Liver (tissue), 9 donors: ENCODE measurements around the gene UGT1A10. TPM values are rescaled to one million over a fixed set of nuclear protein-coding genes. Genes with fewer than 3 reads are reported as not detected.

Experiments used
- DNase-seq: peaks from one replicate; pipeline ENCODE4 v3.0.0-alpha.2; 2017; ENCODE audit warnings: low spot score
- H3K27ac ChIP-seq, 2 donors: one replicate each; pipeline ENCODE4 v1.7.0; 2013; ENCODE audit warnings: inconsistent platforms in 2 of 2, low read length in 2 of 2, control low read depth in 1 of 2, low read depth in 1 of 2, mild to moderate bottlenecking in 1 of 2
- H3K27me3 ChIP-seq, 4 donors: one replicate each; pipeline versions ENCODE4 v1.6.1 to v1.7.0; 2013; ENCODE audit warnings: low read length in 3 of 4, inconsistent platforms in 1 of 4, mild to moderate bottlenecking in 1 of 4, moderate library complexity in 1 of 4; ENCODE audit not compliant: control insufficient read depth in 4 of 4, insufficient read depth in 4 of 4
- H3K36me3 ChIP-seq, 4 donors: one replicate each; pipeline versions ENCODE4 v1.6.1 to v1.7.0; 2013; ENCODE audit warnings: low read length in 3 of 4, mild to moderate bottlenecking in 3 of 4, low read depth in 1 of 4, moderate library complexity in 1 of 4; ENCODE audit not compliant: control insufficient read depth in 4 of 4, insufficient read depth in 3 of 4
- H3K4me1 ChIP-seq, 4 donors: one replicate each; pipeline versions ENCODE4 v1.6.1 to v1.7.0; 2013; ENCODE audit warnings: low read length in 3 of 4, mild to moderate bottlenecking in 3 of 4, moderate library complexity in 1 of 4; ENCODE audit not compliant: control insufficient read depth in 4 of 4, insufficient read depth in 4 of 4
- H3K4me3 ChIP-seq, 3 donors: one replicate each; pipeline versions ENCODE4 v1.6.1 to v1.7.0; 2013; ENCODE audit warnings: low read length in 3 of 3, control low read depth in 1 of 3, low read depth in 1 of 3, mild to moderate bottlenecking in 1 of 3
- H3K9ac ChIP-seq, 2 donors: one replicate each; pipeline ENCODE4 v1.7.0; 2013; ENCODE audit warnings: low read length in 2 of 2, mild to moderate bottlenecking in 2 of 2, moderate library complexity in 2 of 2, control low read depth in 1 of 2, low read depth in 1 of 2
- H3K9me3 ChIP-seq, 4 donors: one replicate each; pipeline versions ENCODE4 v1.6.1 to v1.7.0; 2013; ENCODE audit warnings: low read length in 3 of 4; ENCODE audit not compliant: control insufficient read depth in 4 of 4
- EGR1 ChIP-seq, 2 donors: IDR thresholded peaks; 2 replicates each; pipeline ENCODE4 v1.6.1; 2016 to 2018; ENCODE audit warnings: antibody characterized with exemption in 2 of 2, low read depth in 2 of 2
- FOXA1 ChIP-seq: IDR thresholded peaks from 2 replicates; pipeline ENCODE4 v1.6.1; 2016; ENCODE audit warnings: antibody characterized with exemption
- FOXA2 ChIP-seq: IDR thresholded peaks from 2 replicates; pipeline ENCODE4 v1.6.1; 2016; ENCODE audit warnings: antibody characterized with exemption
- GABPA ChIP-seq, 2 donors: IDR thresholded peaks in 1 of 2; conservative IDR thresholded peaks in 1 of 2; 2 replicates each; pipeline ENCODE4 v1.6.1; 2016; ENCODE audit warnings: antibody characterized with exemption in 2 of 2, mild to moderate bottlenecking in 1 of 2, moderate library complexity in 1 of 2
- HNF4A ChIP-seq, 2 donors: conservative IDR thresholded peaks; 2 replicates each; pipeline ENCODE4 v1.6.1; 2016; ENCODE audit warnings: antibody characterized with exemption in 2 of 2, mild to moderate bottlenecking in 2 of 2
- HNF4G ChIP-seq: IDR thresholded peaks from 2 replicates; pipeline ENCODE4 v1.6.1; 2016; ENCODE audit warnings: antibody characterized with exemption
- JUND ChIP-seq, 2 donors: IDR thresholded peaks; 2 replicates each; pipeline ENCODE4 v1.6.1; 2016; ENCODE audit warnings: antibody characterized with exemption in 2 of 2
- NR2F2 ChIP-seq: IDR thresholded peaks from 2 replicates; pipeline ENCODE4 v1.6.1; 2016; ENCODE audit warnings: antibody characterized with exemption
- RAD21 ChIP-seq, 2 donors: IDR thresholded peaks; 2 replicates each; pipeline ENCODE4 v1.6.1; 2016; ENCODE audit warnings: antibody characterized with exemption in 2 of 2, mild to moderate bottlenecking in 2 of 2
- RXRA ChIP-seq, 2 donors: IDR thresholded peaks; 2 replicates each; pipeline ENCODE4 v1.6.1; 2017 to 2018; ENCODE audit warnings: antibody characterized with exemption in 2 of 2, mild to moderate bottlenecking in 1 of 2
- SP1 ChIP-seq: IDR thresholded peaks from 2 replicates; pipeline ENCODE4 v1.6.1; 2018; ENCODE audit warnings: antibody characterized with exemption, mild to moderate bottlenecking
- TAF1 ChIP-seq: conservative IDR thresholded peaks from 2 replicates; pipeline ENCODE4 v1.6.1; 2016; ENCODE audit warnings: antibody characterized with exemption, mild to moderate bottlenecking
- YY1 ChIP-seq: IDR thresholded peaks from 2 replicates; pipeline ENCODE4 v1.6.1; 2016; ENCODE audit warnings: antibody characterized with exemption, mild to moderate bottlenecking
- WGBS: extraction: QIAGEN DNeasy Blood & Tissue Kit; methylation state at CpG from one replicate; pipeline ENCODE4 v1.1.7; 2013; 5-methylcytosine and 5-hydroxymethylcytosine counted together
- polyA plus RNA-seq, 2 donors: library from polyadenylated mRNA; stranded (reverse) in 1 of 2; unstranded in 1 of 2; fragments of 200-250 nt in 1 of 2; fragments of >200 nt in 1 of 2; fragmentation: Nextera tagmentation in 1 of 2; extraction: Ambion mirVana in 1 of 2; gene quantifications; one replicate each; pipeline versions ENCODE4 v1.2.1 to v1.2.3, GENCODE V29; 2013 to 2015
- total RNA-seq, 2 donors: library from RNA; depleted of rRNA; stranded (reverse); fragments of >200 nt; gene quantifications; one replicate each; pipeline ENCODE4 v1.2.3, GENCODE V29; 2014
- TF ChIP-seq, protein P1 (sequence below): IDR thresholded peaks from 2 replicates; pipeline ENCODE4 v1.6.1; 2016; ENCODE audit warnings: antibody characterized with exemption
- TF ChIP-seq, protein P2 (sequence below): IDR thresholded peaks from 2 replicates; pipeline ENCODE4 v1.6.1; 2016; ENCODE audit warnings: antibody characterized with exemption
- TF ChIP-seq, protein P3 (sequence below): IDR thresholded peaks from 2 replicates; pipeline ENCODE4 v1.6.1; 2016; ENCODE audit warnings: antibody characterized with exemption
- TF ChIP-seq, protein P4 (sequence below): fragments of 150-350 bp; IDR thresholded peaks from 2 replicates; pipeline ENCODE4 v1.5.1; 2017; ENCODE audit warnings: improper control_type of control experiment, low read depth, low read length; ENCODE audit not compliant: missing input control
- TF ChIP-seq, protein P5 (sequence below): IDR thresholded peaks from 2 replicates; pipeline ENCODE4 v1.6.1; 2016; ENCODE audit warnings: antibody characterized with exemption, mild to moderate bottlenecking
- donor health status: healthy.
- donor health status: healthy.
- donor health status: healthy.
- donor health status: healthy.
- donor health status: healthy.

Gene UGT1A10
- total and polyA plus RNA-seq, 4 donors, result 0.08 TPM; not detected in 2

DNA sequence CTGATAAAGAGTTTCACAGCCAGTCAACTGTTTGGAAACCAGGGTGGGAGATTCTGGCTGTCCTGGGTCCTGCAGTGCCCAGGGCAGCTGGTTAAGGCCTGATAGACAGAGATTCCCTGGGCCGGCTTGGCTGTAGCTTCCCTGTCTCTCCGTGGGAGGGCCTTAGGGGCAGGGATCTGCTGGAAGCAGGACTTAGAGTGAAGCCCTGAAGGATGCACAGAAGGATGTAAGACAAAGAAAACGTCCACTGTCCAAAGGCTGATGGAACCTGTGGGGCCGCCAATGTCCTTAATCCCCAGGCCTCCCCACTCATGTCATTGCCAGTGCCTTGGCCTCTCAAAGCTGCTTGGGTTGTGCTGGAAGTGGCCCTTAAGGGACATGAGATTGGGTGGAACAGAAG lies 174.8 kb downstream of the UGT1A10 start:
- Histone ChIP-seq H3K9ac (no peak overlapping the region), H3K27me3 (no peaks in the 10 kb centered on the region), H3K4me3 (no peak overlapping the region), H3K9me3 (no peaks in the 10 kb centered on the region), H3K36me3 (no peaks in the 10 kb centered on the region), H3K27ac (no peak overlapping the region), H3K4me1 (no peaks in the 10 kb centered on the region)
- no peak for DNase-seq
- TF ChIP-seq JUND (IDR thresholded peaks at IDR 0.05) (no peak), RAD21 (IDR thresholded peaks at IDR 0.05) (no peak), FOXA2 (no peak), YY1 (no peak), SP1 (no peak), HNF4G (no peak), RXRA (IDR thresholded peaks at IDR 0.05) (no peak), GABPA (IDR thresholded peaks at IDR 0.05 in 1 of 2, conservative IDR thresholded peaks at IDR 0.05 in 1 of 2) (no peak), HNF4A (conservative IDR thresholded peaks at IDR 0.05) (no peak)
- TF ChIP-seq, protein P1, sequence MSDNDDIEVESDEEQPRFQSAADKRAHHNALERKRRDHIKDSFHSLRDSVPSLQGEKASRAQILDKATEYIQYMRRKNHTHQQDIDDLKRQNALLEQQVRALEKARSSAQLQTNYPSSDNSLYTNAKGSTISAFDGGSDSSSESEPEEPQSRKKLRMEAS, result no peak
- TF ChIP-seq, protein P2, sequence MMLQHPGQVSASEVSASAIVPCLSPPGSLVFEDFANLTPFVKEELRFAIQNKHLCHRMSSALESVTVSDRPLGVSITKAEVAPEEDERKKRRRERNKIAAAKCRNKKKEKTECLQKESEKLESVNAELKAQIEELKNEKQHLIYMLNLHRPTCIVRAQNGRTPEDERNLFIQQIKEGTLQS, result no peak
- 84% methylated on average over 4 of the region's 4 CpGs for WGBS

DNA sequence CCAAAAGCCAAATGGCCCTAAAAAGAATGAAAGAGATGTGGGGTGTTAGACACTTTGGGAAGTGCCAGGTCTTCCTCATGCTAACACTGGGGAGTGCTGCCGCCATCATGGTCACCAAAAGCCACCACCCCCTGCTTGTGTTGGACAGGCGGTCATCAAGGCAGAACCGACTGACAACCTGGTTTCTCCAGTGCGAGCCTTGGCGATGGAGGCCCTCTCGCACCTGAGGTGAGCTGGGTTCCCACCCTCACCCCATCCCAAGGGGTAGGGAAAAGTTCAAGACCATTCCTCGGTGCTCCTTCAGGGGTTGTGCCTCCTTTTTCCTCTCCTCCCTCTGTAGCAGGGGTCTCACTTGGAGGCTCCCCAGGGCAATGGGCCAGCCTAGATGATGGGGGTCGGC lies 175.5 kb downstream of the UGT1A10 start:
- TF ChIP-seq, protein P1, result no peak
- TF ChIP-seq SP1, result no peak
- no peak for TF ChIP-seq FOXA2
- no peak for TF ChIP-seq JUND (IDR thresholded peaks at IDR 0.05)
- TF ChIP-seq GABPA (IDR thresholded peaks at IDR 0.05 in 1 of 2, conservative IDR thresholded peaks at IDR 0.05 in 1 of 2), result no peak
- 91% methylated on average over 8 of the region's 8 CpGs for WGBS
- H3K27me3 ChIP-seq, result no peaks in the 10 kb centered on the region
- no peaks in the 10 kb centered on the region for H3K36me3 ChIP-seq
- no peaks in the 10 kb centered on the region for H3K9me3 ChIP-seq
- H3K27ac ChIP-seq, result no peak overlapping the region
- H3K4me1 ChIP-seq, result no peaks in the 10 kb centered on the region
- no peak for DNase-seq
- no peak overlapping the region for H3K4me3 ChIP-seq
- no peak overlapping the region for H3K9ac ChIP-seq

DNA sequence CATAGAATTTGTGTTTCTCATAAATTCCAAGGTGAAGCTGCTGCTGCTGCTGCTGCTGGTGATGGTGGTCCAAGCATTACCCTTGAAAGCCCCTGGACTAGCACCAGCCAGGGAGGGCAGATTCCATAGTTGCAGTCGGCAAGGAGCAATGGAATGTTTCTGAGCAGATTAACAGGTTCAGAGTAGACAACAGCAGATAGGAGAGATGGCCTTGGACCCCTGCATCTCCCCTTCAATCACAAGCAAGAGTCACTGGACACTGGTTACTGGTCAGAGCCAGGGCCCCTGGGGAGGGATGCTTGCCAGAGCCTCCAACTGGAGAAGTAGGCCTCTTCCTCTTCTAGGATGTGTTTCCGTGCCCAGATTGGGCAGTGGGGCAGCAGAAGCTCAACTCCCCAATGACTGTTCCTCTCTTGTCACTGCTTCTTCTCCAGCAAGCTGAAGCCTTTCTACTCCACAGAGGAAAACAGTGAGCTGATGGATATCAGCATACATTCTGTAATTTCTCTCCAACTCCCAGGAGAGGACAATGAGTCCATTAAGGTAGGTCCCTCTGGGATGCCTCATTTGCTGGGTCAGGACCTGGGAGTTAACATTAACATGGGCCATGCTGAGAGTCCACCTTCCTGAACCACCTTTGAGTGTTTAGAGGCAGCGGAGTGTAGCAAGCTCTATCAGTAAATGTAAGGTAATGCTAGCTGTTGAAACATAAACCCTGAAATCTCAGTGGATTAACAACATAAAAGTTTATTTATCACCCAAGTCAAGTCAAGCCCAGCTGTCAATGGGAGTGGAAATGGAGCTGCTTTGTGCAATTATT lies 177.2 kb downstream of the UGT1A10 start:
- no peak overlapping the region for H3K9ac ChIP-seq
- H3K9me3 ChIP-seq, result no peaks in the 10 kb centered on the region
- 92% methylated on average over 3 of the region's 3 CpGs for WGBS
- H3K27me3 ChIP-seq, result no peaks in the 10 kb centered on the region
- TF ChIP-seq RXRA (IDR thresholded peaks at IDR 0.05) (no peak), HNF4G (no peak), JUND (IDR thresholded peaks at IDR 0.05) (no peak), RAD21 (IDR thresholded peaks at IDR 0.05) (no peak), EGR1 (IDR thresholded peaks at IDR 0.05; ENCODE audit: low read depth in 2 of 2) (no peak), TAF1 (no peak), GABPA (IDR thresholded peaks at IDR 0.05 in 1 of 2, conservative IDR thresholded peaks at IDR 0.05 in 1 of 2) (no peak), NR2F2 (no peak), FOXA1 (no peak), SP1 (no peak), YY1 (no peak), HNF4A (conservative IDR thresholded peaks at IDR 0.05) (no peak)
- TF ChIP-seq, protein P3, sequence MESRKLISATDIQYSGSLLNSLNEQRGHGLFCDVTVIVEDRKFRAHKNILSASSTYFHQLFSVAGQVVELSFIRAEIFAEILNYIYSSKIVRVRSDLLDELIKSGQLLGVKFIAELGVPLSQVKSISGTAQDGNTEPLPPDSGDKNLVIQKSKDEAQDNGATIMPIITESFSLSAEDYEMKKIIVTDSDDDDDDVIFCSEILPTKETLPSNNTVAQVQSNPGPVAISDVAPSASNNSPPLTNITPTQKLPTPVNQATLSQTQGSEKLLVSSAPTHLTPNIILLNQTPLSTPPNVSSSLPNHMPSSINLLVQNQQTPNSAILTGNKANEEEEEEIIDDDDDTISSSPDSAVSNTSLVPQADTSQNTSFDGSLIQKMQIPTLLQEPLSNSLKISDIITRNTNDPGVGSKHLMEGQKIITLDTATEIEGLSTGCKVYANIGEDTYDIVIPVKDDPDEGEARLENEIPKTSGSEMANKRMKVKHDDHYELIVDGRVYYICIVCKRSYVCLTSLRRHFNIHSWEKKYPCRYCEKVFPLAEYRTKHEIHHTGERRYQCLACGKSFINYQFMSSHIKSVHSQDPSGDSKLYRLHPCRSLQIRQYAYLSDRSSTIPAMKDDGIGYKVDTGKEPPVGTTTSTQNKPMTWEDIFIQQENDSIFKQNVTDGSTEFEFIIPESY, result no peak
- TF ChIP-seq, protein P2, result no peak
- TF ChIP-seq, protein P4, sequence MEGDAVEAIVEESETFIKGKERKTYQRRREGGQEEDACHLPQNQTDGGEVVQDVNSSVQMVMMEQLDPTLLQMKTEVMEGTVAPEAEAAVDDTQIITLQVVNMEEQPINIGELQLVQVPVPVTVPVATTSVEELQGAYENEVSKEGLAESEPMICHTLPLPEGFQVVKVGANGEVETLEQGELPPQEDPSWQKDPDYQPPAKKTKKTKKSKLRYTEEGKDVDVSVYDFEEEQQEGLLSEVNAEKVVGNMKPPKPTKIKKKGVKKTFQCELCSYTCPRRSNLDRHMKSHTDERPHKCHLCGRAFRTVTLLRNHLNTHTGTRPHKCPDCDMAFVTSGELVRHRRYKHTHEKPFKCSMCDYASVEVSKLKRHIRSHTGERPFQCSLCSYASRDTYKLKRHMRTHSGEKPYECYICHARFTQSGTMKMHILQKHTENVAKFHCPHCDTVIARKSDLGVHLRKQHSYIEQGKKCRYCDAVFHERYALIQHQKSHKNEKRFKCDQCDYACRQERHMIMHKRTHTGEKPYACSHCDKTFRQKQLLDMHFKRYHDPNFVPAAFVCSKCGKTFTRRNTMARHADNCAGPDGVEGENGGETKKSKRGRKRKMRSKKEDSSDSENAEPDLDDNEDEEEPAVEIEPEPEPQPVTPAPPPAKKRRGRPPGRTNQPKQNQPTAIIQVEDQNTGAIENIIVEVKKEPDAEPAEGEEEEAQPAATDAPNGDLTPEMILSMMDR, result no peak
- TF ChIP-seq, protein P5, sequence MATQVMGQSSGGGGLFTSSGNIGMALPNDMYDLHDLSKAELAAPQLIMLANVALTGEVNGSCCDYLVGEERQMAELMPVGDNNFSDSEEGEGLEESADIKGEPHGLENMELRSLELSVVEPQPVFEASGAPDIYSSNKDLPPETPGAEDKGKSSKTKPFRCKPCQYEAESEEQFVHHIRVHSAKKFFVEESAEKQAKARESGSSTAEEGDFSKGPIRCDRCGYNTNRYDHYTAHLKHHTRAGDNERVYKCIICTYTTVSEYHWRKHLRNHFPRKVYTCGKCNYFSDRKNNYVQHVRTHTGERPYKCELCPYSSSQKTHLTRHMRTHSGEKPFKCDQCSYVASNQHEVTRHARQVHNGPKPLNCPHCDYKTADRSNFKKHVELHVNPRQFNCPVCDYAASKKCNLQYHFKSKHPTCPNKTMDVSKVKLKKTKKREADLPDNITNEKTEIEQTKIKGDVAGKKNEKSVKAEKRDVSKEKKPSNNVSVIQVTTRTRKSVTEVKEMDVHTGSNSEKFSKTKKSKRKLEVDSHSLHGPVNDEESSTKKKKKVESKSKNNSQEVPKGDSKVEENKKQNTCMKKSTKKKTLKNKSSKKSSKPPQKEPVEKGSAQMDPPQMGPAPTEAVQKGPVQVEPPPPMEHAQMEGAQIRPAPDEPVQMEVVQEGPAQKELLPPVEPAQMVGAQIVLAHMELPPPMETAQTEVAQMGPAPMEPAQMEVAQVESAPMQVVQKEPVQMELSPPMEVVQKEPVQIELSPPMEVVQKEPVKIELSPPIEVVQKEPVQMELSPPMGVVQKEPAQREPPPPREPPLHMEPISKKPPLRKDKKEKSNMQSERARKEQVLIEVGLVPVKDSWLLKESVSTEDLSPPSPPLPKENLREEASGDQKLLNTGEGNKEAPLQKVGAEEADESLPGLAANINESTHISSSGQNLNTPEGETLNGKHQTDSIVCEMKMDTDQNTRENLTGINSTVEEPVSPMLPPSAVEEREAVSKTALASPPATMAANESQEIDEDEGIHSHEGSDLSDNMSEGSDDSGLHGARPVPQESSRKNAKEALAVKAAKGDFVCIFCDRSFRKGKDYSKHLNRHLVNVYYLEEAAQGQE, result no peak
- H3K4me1 ChIP-seq, result peaks cover 0 to 5% (median 0%) of the 10 kb centered on the region in 4 donors
- no peaks in the 10 kb centered on the region for H3K36me3 ChIP-seq
- H3K27ac ChIP-seq, result no peak overlapping the region
- no peak for DNase-seq
- no peak overlapping the region for H3K4me3 ChIP-seq
